Measurements from ENCODE around the gene ZNF135.

ZNF135 gene

DNA sequence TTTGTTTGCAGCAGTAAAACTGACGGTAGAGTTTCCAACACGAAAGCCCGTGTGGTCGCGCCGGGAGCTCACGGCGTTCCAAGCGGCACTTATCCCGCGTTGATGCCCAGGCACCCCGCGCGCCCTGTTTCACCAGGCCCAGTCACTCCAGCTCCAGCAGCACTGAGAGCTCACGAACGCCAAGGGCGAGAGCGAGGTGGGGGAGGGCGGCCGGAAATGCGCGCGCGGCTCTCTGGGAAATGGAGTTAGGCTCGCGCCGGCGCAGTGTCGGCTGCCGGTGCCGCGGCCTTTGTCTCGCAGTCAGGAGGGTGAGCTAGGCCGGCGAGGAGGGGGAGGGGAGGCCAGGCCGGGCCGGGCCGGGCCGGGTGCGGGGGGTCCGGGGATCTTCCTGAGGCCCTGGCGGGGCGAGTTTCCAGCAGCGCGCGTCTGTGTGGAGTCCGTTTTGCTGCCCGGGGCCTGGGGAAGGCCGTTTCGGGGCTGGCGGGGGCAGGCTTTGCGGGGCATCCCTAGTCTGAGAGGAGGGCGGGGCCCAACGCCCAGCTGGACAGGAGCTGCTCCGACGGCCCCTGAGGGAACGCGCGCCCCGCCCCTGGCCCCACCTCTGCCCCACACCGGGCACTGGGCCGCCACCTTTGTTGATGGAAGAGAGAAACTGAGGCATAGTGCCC, at the start of gene ZNF135:
Gene ZNF135 (plus strand): TSS at position 280 of the 668 bp plus-strand sequence. CDS start 721 bp downstream, outside the sequence.
- Histone ChIP-seq H3K9me3 (replicated peaks in 1 of 11) (peaks cover 73 to 100% (median 97%) of the 10 kb centered on the region in 11 experiments), H3K4me3 (peak within 1 kb of the TSS; percentile 57 to 76 (median 66)), H3K27me3 (peaks cover 0 to 10% (median 0%) of the 10 kb centered on the region in 11 experiments; a peak in 7 of 22 replicates), H3K36me3 (peaks cover 20 to 41% (median 30%) of the 10 kb centered on the region in 11 experiments), H3K27ac (peak within 1 kb of the TSS; percentile 80 to 95 (median 90)), H4K20me1 (no peaks in the 10 kb centered on the region), H3K4me1 (peaks cover 6 to 23% (median 14%) of the 10 kb centered on the region in 10 experiments; a peak in 15 of 20 replicates), H3K4me2 (peak within 1 kb of the TSS; percentile 71 to 90 (median 82)), H3K9ac (peak within 1 kb of the TSS; percentile 84 to 93 (median 88))
- TF ChIP-seq Cebpa-rat (IDR thresholded peaks at IDR 0.05), result no peak

GRCh38 chr19:58009301-58009665, 49.8 kb upstream of the ZNF135 start:
- TF ChIP-seq Cebpa-rat (IDR thresholded peaks at IDR 0.05), result no peak
- Histone ChIP-seq H3K4me3 (peak overlapping the region; percentile 66 to 81 (median 72)), H3K27me3 (no peaks in the 10 kb centered on the region), H3K4me2 (peak overlapping the region; percentile 89 to 99 (median 96)), H4K20me1 (peaks cover 0 to 8% (median 0%) of the 10 kb centered on the region in 11 experiments; a peak in 3 of 22 replicates), H3K36me3 (peaks cover 32 to 36% (median 34%) of the 10 kb centered on the region in 11 experiments), H3K4me1 (peaks cover 18 to 27% (median 23%) of the 10 kb centered on the region in 10 experiments), H3K9me3 (replicated peaks in 1 of 11) (peaks cover 13 to 57% (median 29%) of the 10 kb centered on the region in 11 experiments; a peak in 21 of 22 replicates), H3K9ac (peak overlapping the region; percentile 81 to 93 (median 86)), H3K27ac (peak overlapping the region in 8 of 11 experiments; percentile 76 to 87 (median 84); a peak in 14 of 22 replicates)

DNA sequence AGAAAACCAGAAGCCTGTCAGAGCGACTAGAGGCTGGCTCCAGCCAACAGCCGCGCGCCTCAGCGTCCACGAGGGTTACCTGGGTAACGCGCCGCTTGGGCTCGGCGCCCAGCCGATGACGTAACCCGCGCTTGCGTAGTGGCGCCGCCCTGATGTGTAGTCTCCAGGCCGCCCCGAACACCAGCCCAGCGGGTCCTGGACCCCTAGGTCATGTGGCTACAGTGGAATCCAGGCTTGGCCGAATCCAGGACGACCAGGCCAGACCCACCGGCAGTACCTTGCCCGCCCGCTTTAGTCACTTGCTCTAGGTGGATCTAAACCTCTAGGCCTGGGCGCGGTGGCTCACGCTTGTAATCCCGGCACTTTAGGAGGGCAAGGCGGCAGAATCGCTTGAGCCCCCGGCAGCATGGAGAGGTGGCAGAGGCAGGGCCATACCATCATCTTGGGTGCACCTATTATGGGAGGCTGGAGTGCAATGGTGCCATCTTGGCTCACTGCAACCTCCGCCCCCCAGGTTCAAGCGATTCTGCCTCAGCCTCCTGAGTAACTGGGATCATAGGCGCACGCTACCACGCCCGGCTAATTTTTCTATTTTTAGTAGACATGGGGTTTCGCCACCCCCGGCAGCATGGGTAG, 49.3 kb upstream of the ZNF135 start:
- Histone ChIP-seq H3K27me3 (no peaks in the 10 kb centered on the region), H3K4me3 (peak overlapping the region; percentile 66 to 81 (median 72)), H3K9ac (peak overlapping the region; percentile 81 to 93 (median 86)), H3K9me3 (replicated peaks in 1 of 11) (peaks cover 8 to 52% (median 24%) of the 10 kb centered on the region in 11 experiments; a peak in 18 of 22 replicates), H3K36me3 (peaks cover 27 to 31% (median 29%) of the 10 kb centered on the region in 11 experiments), H3K27ac (peak overlapping the region; percentile 76 to 87 (median 83)), H4K20me1 (peaks cover 0 to 8% (median 0%) of the 10 kb centered on the region in 11 experiments; a peak in 3 of 22 replicates), H3K4me1 (peaks cover 15 to 22% (median 19%) of the 10 kb centered on the region in 10 experiments), H3K4me2 (peak overlapping the region; percentile 89 to 99 (median 96))
- peak in 4 of 11 experiments; percentile 12 to 45 (median 34); a peak in 1 of 22 replicates for TF ChIP-seq Cebpa-rat (IDR thresholded peaks at IDR 0.05)

DNA sequence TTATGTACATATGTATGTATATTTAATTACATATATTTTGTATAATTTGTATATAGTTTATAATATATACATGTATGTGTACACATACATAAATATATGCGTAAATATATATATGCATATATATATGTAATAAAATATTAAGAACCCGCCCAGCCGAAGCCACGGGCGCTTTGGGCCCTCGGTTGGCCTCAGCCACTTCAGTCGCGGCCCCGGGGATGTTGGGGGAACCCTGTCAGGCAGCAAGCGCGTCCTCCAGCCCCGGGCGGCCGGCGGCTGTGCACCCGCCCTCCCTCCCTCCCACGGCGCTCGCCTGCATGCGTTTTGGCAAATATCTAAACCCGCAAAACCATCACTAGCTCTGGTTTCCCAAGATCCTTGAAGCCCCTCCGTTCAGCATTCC, 48.6 kb upstream of the ZNF135 start:
- peaks cover under 1 to 44% (median 17%) of the 10 kb centered on the region in 11 experiments; a peak in 18 of 22 replicates for H3K9me3 ChIP-seq (replicated peaks in 1 of 11)
- TF ChIP-seq Cebpa-rat (IDR thresholded peaks at IDR 0.05), result no peak
- peaks cover 14 to 20% (median 18%) of the 10 kb centered on the region in 10 experiments for H3K4me1 ChIP-seq
- peak overlapping the region; percentile 89 to 99 (median 96) for H3K4me2 ChIP-seq
- H3K27ac ChIP-seq, result peak overlapping the region in 4 of 11 experiments; percentile 81 to 86 (median 84); a peak in 6 of 22 replicates
- H4K20me1 ChIP-seq, result peaks cover 0 to 8% (median 0%) of the 10 kb centered on the region in 11 experiments; a peak in 3 of 22 replicates
- peak overlapping the region; percentile 66 to 81 (median 72); a peak in 19 of 20 replicates for H3K4me3 ChIP-seq
- H3K27me3 ChIP-seq, result no peaks in the 10 kb centered on the region
- peak overlapping the region in 10 of 11 experiments; percentile 81 to 93 (median 86); a peak in 16 of 22 replicates for H3K9ac ChIP-seq
- H3K36me3 ChIP-seq, result peaks cover 20 to 24% (median 22%) of the 10 kb centered on the region in 11 experiments

GRCh38 chr19:58014141-58014540, 44.9 kb upstream of the ZNF135 start:
- Histone ChIP-seq H3K4me2 (no peak overlapping the region), H4K20me1 (peaks cover 0 to 3% (median 0%) of the 10 kb centered on the region in 11 experiments; a peak in 3 of 22 replicates), H3K27me3 (no peaks in the 10 kb centered on the region), H3K4me3 (no peak overlapping the region), H3K36me3 (no peaks in the 10 kb centered on the region; a peak in 1 of 22 replicates), H3K4me1 (peaks cover 2 to 13% (median 8%) of the 10 kb centered on the region in 10 experiments), H3K9me3 (replicated peaks in 1 of 11) (peaks cover 0 to 16% (median 0%) of the 10 kb centered on the region in 11 experiments; a peak in 7 of 22 replicates), H3K27ac (no peak overlapping the region), H3K9ac (no peak overlapping the region)
- no peak for TF ChIP-seq Cebpa-rat (IDR thresholded peaks at IDR 0.05)

DNA sequence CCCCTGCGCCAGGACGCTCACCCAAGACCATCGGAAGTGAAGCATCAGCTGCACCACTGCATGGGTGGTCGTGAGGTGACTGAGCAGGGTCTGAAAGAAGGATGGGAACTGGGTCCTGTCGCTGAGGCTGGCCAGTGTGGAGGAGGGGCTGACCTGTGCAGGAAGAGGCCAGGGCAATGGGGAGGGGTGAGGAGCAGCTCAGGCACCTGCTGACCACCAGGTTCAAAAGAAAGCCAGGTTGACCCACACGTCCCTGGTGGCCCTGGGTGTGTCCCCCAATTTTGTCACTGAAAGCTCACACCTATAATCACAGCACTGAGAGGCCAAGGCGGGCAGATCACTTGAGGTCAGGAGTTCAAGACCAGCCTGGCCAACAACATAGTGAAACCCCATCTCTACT, 39.0 kb upstream of the ZNF135 start:
- H3K9ac ChIP-seq, result no peak overlapping the region
- H3K27ac ChIP-seq, result no peak overlapping the region
- peaks cover 10 to 28% (median 19%) of the 10 kb centered on the region in 11 experiments for H3K9me3 ChIP-seq (replicated peaks in 1 of 11)
- no peaks in the 10 kb centered on the region for H4K20me1 ChIP-seq
- peaks cover 0 to 10% (median 8%) of the 10 kb centered on the region in 10 experiments; a peak in 12 of 20 replicates for H3K4me1 ChIP-seq
- no peak overlapping the region for H3K4me3 ChIP-seq
- H3K27me3 ChIP-seq, result no peaks in the 10 kb centered on the region
- no peak for TF ChIP-seq Cebpa-rat (IDR thresholded peaks at IDR 0.05)
- no peak overlapping the region for H3K4me2 ChIP-seq
- no peaks in the 10 kb centered on the region for H3K36me3 ChIP-seq

DNA sequence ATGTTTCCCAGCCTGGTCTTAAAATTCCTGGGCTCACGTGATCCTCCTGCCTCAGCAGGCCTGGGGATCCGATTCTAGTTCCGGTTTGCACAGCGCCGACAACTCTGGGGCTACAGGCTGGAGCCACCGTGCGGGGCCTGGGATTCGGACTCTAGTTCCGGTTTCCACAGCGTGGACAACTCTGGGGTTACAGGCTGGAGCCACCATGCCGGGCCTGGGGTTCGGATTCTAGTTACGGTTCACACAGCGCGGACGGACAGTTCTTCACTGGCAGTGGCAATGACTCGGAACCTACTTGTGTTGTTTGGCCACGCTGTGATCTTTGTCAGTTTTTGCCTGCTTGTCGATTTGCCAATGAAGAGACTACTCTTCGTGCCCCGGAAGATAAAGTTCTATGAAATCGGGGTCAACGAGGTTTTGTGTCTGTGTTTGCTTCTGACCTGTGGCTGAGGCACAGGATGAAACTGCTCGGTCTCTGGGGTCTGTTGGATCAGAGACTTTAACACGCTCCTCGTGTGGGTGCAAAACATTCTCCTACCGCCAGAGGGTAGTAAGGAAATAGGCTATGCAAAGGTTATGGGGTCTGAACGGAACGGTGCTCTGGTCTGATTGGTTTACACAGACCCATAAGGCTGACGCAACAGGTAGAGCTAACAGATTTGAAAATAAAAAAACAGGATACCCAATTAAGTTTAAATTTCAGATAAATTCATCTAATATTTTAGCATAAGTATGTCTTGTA, 37.4 kb upstream of the ZNF135 start:
- H3K4me2 ChIP-seq, result peak overlapping the region in 5 of 11 experiments; percentile 10 to 57 (median 28); a peak in 7 of 22 replicates
- H3K27ac ChIP-seq, result peak overlapping the region in 2 of 11 experiments; percentile 27 to 31; a peak in 1 of 22 replicates
- no peak overlapping the region for H3K4me3 ChIP-seq
- no peaks in the 10 kb centered on the region for H4K20me1 ChIP-seq
- H3K9me3 ChIP-seq (replicated peaks in 1 of 11), result peaks cover 20 to 43% (median 30%) of the 10 kb centered on the region in 11 experiments
- peak overlapping the region in 2 of 11 experiments; percentile 29 to 34; a peak in 3 of 22 replicates for H3K9ac ChIP-seq
- H3K27me3 ChIP-seq, result no peaks in the 10 kb centered on the region
- no peaks in the 10 kb centered on the region for H3K36me3 ChIP-seq
- peak in 2 of 11 experiments; percentile 15 to 53; a peak in 1 of 22 replicates for TF ChIP-seq Cebpa-rat (IDR thresholded peaks at IDR 0.05)
- H3K4me1 ChIP-seq, result peaks cover 0 to 10% (median 8%) of the 10 kb centered on the region in 10 experiments; a peak in 12 of 20 replicates

DNA sequence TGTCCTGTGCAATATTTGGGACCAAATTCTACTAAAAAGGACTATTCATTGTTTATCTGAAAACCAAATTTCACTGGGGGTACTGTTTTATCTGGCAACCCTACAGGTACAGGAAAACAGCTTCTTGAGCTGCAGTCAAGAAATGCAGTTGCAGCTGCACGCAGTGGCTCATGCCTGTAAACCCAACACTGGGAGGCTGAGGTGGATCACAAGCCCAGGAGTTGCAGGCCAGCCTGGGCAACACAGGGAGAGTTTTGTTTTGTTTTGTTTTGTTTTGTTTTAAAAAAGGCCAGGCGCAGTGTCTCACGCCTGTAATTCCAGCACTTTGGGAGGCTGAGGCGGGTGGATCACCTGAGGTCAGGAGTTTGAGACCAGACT, 36.8 kb upstream of the ZNF135 start:
- H3K9ac ChIP-seq, result no peak overlapping the region
- no peaks in the 10 kb centered on the region for H4K20me1 ChIP-seq
- H3K4me2 ChIP-seq, result peak overlapping the region in 1 of 11 experiments; percentile 7; a peak in 1 of 22 replicates
- H3K9me3 ChIP-seq (replicated peaks in 1 of 11), result peaks cover 20 to 43% (median 30%) of the 10 kb centered on the region in 11 experiments
- H3K36me3 ChIP-seq, result no peaks in the 10 kb centered on the region
- no peak for TF ChIP-seq Cebpa-rat (IDR thresholded peaks at IDR 0.05)
- peak overlapping the region in 2 of 11 experiments; percentile 21 to 31; a peak in 2 of 22 replicates for H3K27ac ChIP-seq
- peaks cover 0 to 10% (median 8%) of the 10 kb centered on the region in 10 experiments; a peak in 12 of 20 replicates for H3K4me1 ChIP-seq
- no peaks in the 10 kb centered on the region for H3K27me3 ChIP-seq
- H3K4me3 ChIP-seq, result no peak overlapping the region

Measured in BLaER1 treated with 17β-estradiol and CSF1 and Interleukin-3, amounts not matched to agents 10 nM and 100 nM (cell line).